CD4-positive, alpha-beta T cell treated with Interleukin-6 for 4 hours (primary cell): ENCODE results near the gene AXDND1.
"Not testable (repeated sequence)": the region's sequence is repeated elsewhere in the genome, so short reads cannot be mapped to it uniquely, and the experiment has no call there.

Source experiments
- DNase-seq: peaks from one replicate; pipeline ENCODE4 v3.0.0-alpha.2; 2020; ENCODE audit warnings: mixed read lengths

AXDND1 gene

GRCh38 chr1:179474713-179475112 is 108.9 kb downstream of the AXDND1 start:
- no peak for DNase-seq

- no peak for DNase-seq
Observed at GRCh38 chr1:179476484-179476883, 110.7 kb downstream of the AXDND1 start.

- DNase-seq, result no peak
Observed at GRCh38 chr1:179478370-179478769, 112.6 kb downstream of the AXDND1 start.

- no peak for DNase-seq
Observed at GRCh38 chr1:179490611-179491010, 124.8 kb downstream of the AXDND1 start.

- DNase-seq, result no peak
Observed at GRCh38 chr1:179493323-179493722, 127.6 kb downstream of the AXDND1 start.

- DNase-seq, result no peak
Observed at GRCh38 chr1:179506199-179506598, 140.4 kb downstream of the AXDND1 start.

- no peak for DNase-seq
Observed at GRCh38 chr1:179509384-179509783, 143.6 kb downstream of the AXDND1 start.

GRCh38 chr1:179510038-179510437 is 144.3 kb downstream of the AXDND1 start:
- DNase-seq, result no peak

GRCh38 chr1:179516976-179517705 is 151.4 kb downstream of the AXDND1 start:
- DNase-seq, result no peak

GRCh38 chr1:179518544-179518943 is 152.8 kb downstream of the AXDND1 start:
- not testable (repeated sequence) for DNase-seq

GRCh38 chr1:179529482-179530195 is 163.9 kb downstream of the AXDND1 start:
- no peak for DNase-seq

- DNase-seq, result no peak
Observed at GRCh38 chr1:179530352-179530751, 164.6 kb downstream of the AXDND1 start.

GRCh38 chr1:179541774-179542173 is 176.0 kb downstream of the AXDND1 start:
- no peak for DNase-seq

- no peak for DNase-seq
Observed at GRCh38 chr1:179545321-179545720, 179.6 kb downstream of the AXDND1 start.

- no peak for DNase-seq
Observed at GRCh38 chr1:179547021-179547535, 181.3 kb downstream of the AXDND1 start.

GRCh38 chr1:179548666-179549367 is 183.0 kb downstream of the AXDND1 start:
- DNase-seq, result no peak

GRCh38 chr1:179549368-179549700 is 183.6 kb downstream of the AXDND1 start:
- DNase-seq, result no peak

- no peak for DNase-seq
Observed at GRCh38 chr1:179550746-179551682, 185.2 kb downstream of the AXDND1 start.

GRCh38 chr1:179554427-179554826 is 188.7 kb downstream of the AXDND1 start:
- no peak for DNase-seq

- DNase-seq, result no peak
Observed at GRCh38 chr1:179558078-179558477, 192.3 kb downstream of the AXDND1 start.

GRCh38 chr1:179575497-179576314 is 209.9 kb downstream of the AXDND1 start, which contains the start of gene NPHS2:
Gene NPHS2, minus strand, starts transcription at chr1:179575948. Its CDS starts 84 bp downstream, at chr1:179575864.
- no peak for DNase-seq
